H1 (cell line): Measurements from ENCODE around the gene EVI2B.
"Not testable (repeated sequence)": the region's sequence is repeated elsewhere in the genome, so short reads cannot be mapped to it uniquely, and the experiment has no call there.

Experiments used
- HDAC6 ChIP-seq: IDR thresholded peaks from one replicate; pipeline ENCODE4 v1.7.1; 2012; ENCODE audit warnings: low read depth, mild to moderate bottlenecking, inconsistent platforms, low read length, moderate library complexity
- KDM1A ChIP-seq: fragments of 200-600, 300-600 bp; sonication (generic); IDR thresholded peaks from 2 replicates; pipeline ENCODE4 v1.7.1; 2016; ENCODE audit warnings: mild to moderate bottlenecking, low read length, borderline replicate concordance

GRCh38 chr17:31312223-31312622 is 1.6 kb downstream of the EVI2B start:
- not testable (repeated sequence) for TF ChIP-seq KDM1A, HDAC6
